K562 (cell line): Measurements from ENCODE around the gene SMCO3.

Experiments
- BDP1 ChIP-seq: IDR thresholded peaks from 3 replicates; pipeline ENCODE4 v1.6.1; 2011; ENCODE audit not compliant: insufficient read length, insufficient read depth
- BRF2 ChIP-seq: IDR thresholded peaks from 3 replicates; pipeline ENCODE4 v1.6.1; 2011; ENCODE audit warnings: borderline replicate concordance, mild to moderate bottlenecking; ENCODE audit not compliant: insufficient read length, insufficient read depth
- CAMTA2 ChIP-seq: fragments of 250-450 bp; sonication (Bioruptor Pico); conservative IDR thresholded peaks from 2 replicates; pipeline ENCODE4 v1.5.1; 2022
- CHD1 ChIP-seq: fragments of 200-600 bp; sonication (generic); IDR thresholded peaks from one replicate; pipeline ENCODE4 v1.6.1; 2012; ENCODE audit warnings: mild to moderate bottlenecking, moderate library complexity, low read length, inconsistent platforms
- CTCF ChIP-seq, 3 experiments: IDR thresholded peaks in 2 of 3; conservative IDR thresholded peaks in 1 of 3; 2 replicates each; pipeline ENCODE4 v1.5.1; 2011 to 2012; ENCODE audit warnings: low read length in 3 of 3, mild to moderate bottlenecking in 3 of 3, control low read depth in 2 of 3, improper control_type of control experiment in 1 of 3, inconsistent platforms in 1 of 3, low read depth in 1 of 3, mixed read lengths in 1 of 3, moderate library complexity in 1 of 3; ENCODE audit not compliant: insufficient read depth in 2 of 3
- ELF1 ChIP-seq: fragments of 200-800 bp; sonication (Bioruptor generic); IDR thresholded peaks from 2 replicates; pipeline ENCODE4 v1.6.1; 2016; ENCODE audit warnings: missing genetic modification characterization, missing compliant biosample characterization
- EP300 ChIP-seq: IDR thresholded peaks from 2 replicates; pipeline ENCODE4 v1.6.1; 2012; ENCODE audit warnings: low read length, improper control_type of control experiment
- EZH2 ChIP-seq: IDR thresholded peaks from 2 replicates; pipeline ENCODE4 v1.6.1; 2012; ENCODE audit warnings: low read depth, mild to moderate bottlenecking, inconsistent platforms, low read length, borderline replicate concordance
- MYC ChIP-seq, 2 experiments: fragments of 250-450 bp in 1 of 2; sonication (Bioruptor Pico) in 1 of 2; IDR thresholded peaks; 2 replicates each; pipeline versions ENCODE4 v1.5.1 to v1.6.1; 2012 to 2021; ENCODE audit warnings: low read depth in 2 of 2, borderline replicate concordance in 1 of 2, improper control_type of control experiment in 1 of 2, low read length in 1 of 2, mild to moderate bottlenecking in 1 of 2, moderate library complexity in 1 of 2
- TEAD1 ChIP-seq, 2 experiments: fragments of 450-650 bp in 1 of 2; sonication (generic) in 1 of 2; formaldehyde crosslinking; IDR thresholded peaks; 2 replicates each; pipeline versions ENCODE4 v1.4.0 to v1.8.0; 2020 to 2022; ENCODE audit warnings: mild to moderate bottlenecking in 2 of 2, missing genetic modification reagents in 1 of 2
- USF2 ChIP-seq: sonication (generic); formaldehyde crosslinking; IDR thresholded peaks from 2 replicates; pipeline ENCODE4 v1.5.0; 2020; ENCODE audit warnings: missing genetic modification reagents
- ZNF274 ChIP-seq: IDR thresholded peaks from 2 replicates; pipeline ENCODE4 v1.6.1; 2011; ENCODE audit warnings: low read depth, mild to moderate bottlenecking, low read length, moderate library complexity, borderline replicate concordance

- TF ChIP-seq EZH2 (no peak), ELF1 (tag) (no peak), CHD1 (no peak), USF2 (CRISPR knock-in tag) (no peak), EP300 (no peak), ZNF274 (no peak), CTCF (IDR thresholded peaks at IDR 0.05 in 2 of 3, conservative IDR thresholded peaks at IDR 0.05 in 1 of 3; ENCODE audit: insufficient read depth in 2 of 3, low read depth in 1 of 3, low read length in 3 of 3) (no peak), MYC (IDR thresholded peaks at IDR 0.05; ENCODE audit: low read depth, low read length) (no peak), MYC (CRISPR knock-in tag; IDR thresholded peaks at IDR 0.05; ENCODE audit: borderline replicate concordance, low read depth) (no peak), BRF2 (no peak), BDP1 (no peak), TEAD1 (CRISPR knock-in tag; IDR thresholded peaks at IDR 0.05) (no peak), CAMTA2 (no peak)
Observed at GRCh38 chr12:14768823-14769405, 45.1 kb downstream of the SMCO3 start.
